GM23338 (cell line): ENCODE data around the gene CACNA2D1. TPM values are rescaled to one million over a fixed set of nuclear protein-coding genes. Genes with fewer than 3 reads are reported as not detected.
A peak's percentile ranks its signal among the peaks of the same experiment; 100 is the strongest.

Experiments used
- ATAC-seq: fragments of 200-7000 bp; cut with Tn5 transposase; 3 replicates; pipeline ENCODE4 v1.9.1; 2020
- DNase-seq: peaks from one replicate; pipeline ENCODE4 v3.0.0-alpha.2; 2015; ENCODE audit warnings: low spot score
- H2AFZ ChIP-seq: fragments of 200-600 bp; sonication (generic); 2 replicates; pipeline ENCODE4 v1.8.0; 2016; ENCODE audit warnings: antibody characterized with exemption, mild to moderate bottlenecking, moderate library complexity
- H3F3A ChIP-seq: fragments of 200-600 bp; sonication (generic); replicated peaks from 2 replicates; pipeline ENCODE4 v1.8.0; 2017; ENCODE audit warnings: antibody characterized with exemption, mixed run types, low read depth
- H3K27ac ChIP-seq: fragments of 200-600 bp; sonication (generic); 2 replicates; pipeline ENCODE4 v1.6.1; 2016; ENCODE audit warnings: low read depth
- H3K27me3 ChIP-seq: fragments of 200-600 bp; sonication (generic); 2 replicates; pipeline ENCODE4 v1.8.0; 2016; ENCODE audit warnings: mild to moderate bottlenecking, mixed run types, moderate library complexity; ENCODE audit not compliant: insufficient read depth
- H3K36me3 ChIP-seq: fragments of 200-600 bp; sonication (generic); 2 replicates; pipeline ENCODE4 v1.8.0; 2016; ENCODE audit warnings: mild to moderate bottlenecking; ENCODE audit not compliant: insufficient read depth
- H3K4me1 ChIP-seq: fragments of 200-600 bp; sonication (generic); 2 replicates; pipeline ENCODE4 v1.8.0; 2016; ENCODE audit warnings: mild to moderate bottlenecking, moderate library complexity; ENCODE audit not compliant: insufficient read depth
- H3K4me2 ChIP-seq: fragments of 200-600 bp; sonication (generic); 2 replicates; pipeline ENCODE4 v1.7.1; 2017; ENCODE audit warnings: mixed run types
- H3K4me3 ChIP-seq: fragments of 200-600 bp; sonication (generic); 2 replicates; pipeline ENCODE4 v1.6.1; 2016; ENCODE audit warnings: mixed run types
- H3K79me2 ChIP-seq: fragments of 200-600 bp; sonication (generic); replicated peaks from 2 replicates; pipeline ENCODE4 v1.8.0; 2017; ENCODE audit warnings: mild to moderate bottlenecking; ENCODE audit not compliant: insufficient read depth
- H3K9me2 ChIP-seq: fragments of 200-600 bp; sonication (generic); 2 replicates; pipeline ENCODE4 v1.8.0; 2017; ENCODE audit not compliant: insufficient read depth
- H4K20me1 ChIP-seq: fragments of 200-600 bp; sonication (generic); replicated peaks from 2 replicates; pipeline ENCODE4 v1.8.0; 2017; ENCODE audit warnings: mild to moderate bottlenecking; ENCODE audit not compliant: insufficient read depth
- H3K27ac Mint-ChIP-seq: 2 replicates; pipeline ENCODE4 v1.8.0; 2020; ENCODE audit warnings: inconsistent platforms, mild to moderate bottlenecking, moderate library complexity, mixed read lengths
- H3K27me3 Mint-ChIP-seq: 3 replicates; pipeline ENCODE4 v1.8.0; 2022; ENCODE audit warnings: low read depth, mild to moderate bottlenecking, moderate library complexity, mixed read lengths, inconsistent platforms; ENCODE audit not compliant: insufficient read depth, poor library complexity
- H3K36me3 Mint-ChIP-seq: 3 replicates; pipeline ENCODE4 v1.8.0; 2021; ENCODE audit warnings: low read depth, mild to moderate bottlenecking, inconsistent platforms, moderate library complexity, mixed read lengths
- H3K4me1 Mint-ChIP-seq: 3 replicates; pipeline ENCODE4 v1.8.0; 2020; ENCODE audit warnings: mild to moderate bottlenecking, inconsistent platforms, mixed read lengths
- H3K4me3 Mint-ChIP-seq: 3 replicates; pipeline ENCODE4 v1.8.0; 2021; ENCODE audit warnings: moderate library complexity, mild to moderate bottlenecking, inconsistent platforms, mixed read lengths
- H3K9me3 Mint-ChIP-seq: 3 replicates; pipeline ENCODE4 v1.8.0; 2020; ENCODE audit warnings: moderate library complexity, mild to moderate bottlenecking, inconsistent platforms, mixed read lengths
- CREB1 ChIP-seq: fragments of 250-450 bp; sonication (Bioruptor Pico); IDR thresholded peaks from 2 replicates; pipeline ENCODE4 v1.5.0; 2020; ENCODE audit warnings: low read depth, mild to moderate bottlenecking, moderate library complexity
- EZH2 ChIP-seq: fragments of 200-600 bp; sonication (generic); IDR thresholded peaks from one replicate; pipeline ENCODE4 v1.8.0; 2017; ENCODE audit warnings: antibody characterized with exemption, mild to moderate bottlenecking, low read depth; ENCODE audit not compliant: unreplicated experiment
- EZH2phosphoT487 ChIP-seq: fragments of 200-600 bp; sonication (generic); IDR thresholded peaks from one replicate; pipeline ENCODE4 v1.8.1; 2018; ENCODE audit warnings: antibody characterized with exemption; ENCODE audit not compliant: unreplicated experiment
- JUNB ChIP-seq: IDR thresholded peaks from one replicate; pipeline ENCODE4 v1.6.1; 2016; ENCODE audit warnings: antibody characterized with exemption; ENCODE audit not compliant: unreplicated experiment
- NANOG ChIP-seq: IDR thresholded peaks from 2 replicates; pipeline ENCODE4 v1.6.1; 2016; ENCODE audit warnings: antibody characterized with exemption, borderline replicate concordance
- POLR2AphosphoS5 ChIP-seq: IDR thresholded peaks from 2 replicates; pipeline ENCODE4 v1.6.1; 2016; ENCODE audit warnings: antibody characterized with exemption, low read depth
- STAT1 ChIP-seq: IDR thresholded peaks from one replicate; pipeline ENCODE4 v1.6.1; 2016; ENCODE audit warnings: antibody characterized with exemption; ENCODE audit not compliant: unreplicated experiment
- ZNF114 ChIP-seq: fragments of 250-450 bp; sonication (Bioruptor Pico); IDR thresholded peaks from 2 replicates; pipeline ENCODE4 v1.5.0; 2020; ENCODE audit warnings: mild to moderate bottlenecking, moderate library complexity
- ZNF331 ChIP-seq: fragments of 250-450 bp; sonication (Bioruptor Pico); IDR thresholded peaks from 2 replicates; pipeline ENCODE4 v1.5.0; 2020; ENCODE audit warnings: low read depth, mild to moderate bottlenecking, moderate library complexity
- polyA plus RNA-seq: library from polyadenylated mRNA; unstranded; fragments of >200 nt; fragmentation: Nextera tagmentation; extraction: Ambion mirVana; gene quantifications from 2 replicates; pipeline ENCODE4 v1.2.1, GENCODE V29; 2016
- total RNA-seq: library from RNA; depleted of rRNA; stranded (reverse); fragments of >200 nt; shearing (Covaris generic); gene quantifications from 2 replicates; pipeline ENCODE4 v1.2.3, GENCODE V29; 2014
- TF ChIP-seq, protein P1 (sequence below): fragments of 250-450 bp; sonication (Bioruptor Pico); IDR thresholded peaks from 2 replicates; pipeline ENCODE4 v1.5.0; 2020; ENCODE audit warnings: mild to moderate bottlenecking, moderate library complexity
- TF ChIP-seq, protein P2 (sequence below), 2 experiments: fragments of 200-600 bp in 1 of 2; sonication (generic) in 1 of 2; conservative IDR thresholded peaks; 2 replicates each; pipeline versions ENCODE4 v1.5.1 to v1.6.1; 2016 to 2017; ENCODE audit warnings: antibody characterized with exemption in 2 of 2, low read depth in 2 of 2, mild to moderate bottlenecking in 2 of 2, moderate library complexity in 1 of 2
- TF ChIP-seq, protein P3 (sequence below): IDR thresholded peaks from 2 replicates; pipeline ENCODE4 v1.6.1; 2016; ENCODE audit warnings: antibody characterized with exemption
- TF ChIP-seq, protein P4 (sequence below): IDR thresholded peaks from one replicate; pipeline ENCODE4 v1.6.1; 2018; ENCODE audit warnings: antibody characterized with exemption; ENCODE audit not compliant: unreplicated experiment

The CACNA2D1 gene
- total and polyA plus RNA-seq, 2 experiments from 2014 or later, result 7.0 to 20.4 TPM

DNA sequence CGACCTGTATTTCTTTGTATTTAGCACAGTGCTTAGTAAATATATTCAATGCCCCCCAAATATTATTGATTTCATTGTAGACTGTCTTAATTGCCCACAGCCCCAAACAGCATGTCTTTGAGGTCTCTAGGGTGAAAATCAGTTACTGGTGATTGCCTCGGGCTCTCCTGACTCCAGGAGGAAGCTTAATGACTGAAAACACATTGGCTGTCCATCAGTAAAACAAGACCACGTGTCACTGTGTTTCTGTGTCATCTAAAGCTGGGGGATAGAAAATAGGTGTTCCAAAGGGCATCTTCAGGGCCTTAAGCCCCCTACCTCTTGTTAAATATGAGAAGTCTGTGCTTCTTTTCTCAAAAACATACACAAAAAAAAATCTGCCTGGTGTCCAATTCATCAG is 67.9 kb downstream of the CACNA2D1 start:
- H3K4me3 ChIP-seq, result no peak overlapping the region
- no peaks in the 10 kb centered on the region for H3K9me3 Mint-ChIP-seq
- H3K27me3 ChIP-seq, result no peaks in the 10 kb centered on the region
- no peaks in the 10 kb centered on the region for H3K36me3 ChIP-seq
- no peaks in the 10 kb centered on the region for H3K27me3 Mint-ChIP-seq
- no peak overlapping the region for H3K4me3 Mint-ChIP-seq
- H2AFZ ChIP-seq, result no peak overlapping the region
- H3K79me2 ChIP-seq, result no peaks in the 10 kb centered on the region
- H3K36me3 Mint-ChIP-seq, result no peaks in the 10 kb centered on the region
- H3K27ac Mint-ChIP-seq, result peak overlapping the region; percentile 61; the same call in 1 of the 2 replicates
- peaks cover 17% of the 10 kb centered on the region for H3K4me1 Mint-ChIP-seq
- no peak for TF ChIP-seq EZH2
- TF ChIP-seq JUNB, result no peak
- TF ChIP-seq ZNF331, result no peak
- TF ChIP-seq, protein P1, sequence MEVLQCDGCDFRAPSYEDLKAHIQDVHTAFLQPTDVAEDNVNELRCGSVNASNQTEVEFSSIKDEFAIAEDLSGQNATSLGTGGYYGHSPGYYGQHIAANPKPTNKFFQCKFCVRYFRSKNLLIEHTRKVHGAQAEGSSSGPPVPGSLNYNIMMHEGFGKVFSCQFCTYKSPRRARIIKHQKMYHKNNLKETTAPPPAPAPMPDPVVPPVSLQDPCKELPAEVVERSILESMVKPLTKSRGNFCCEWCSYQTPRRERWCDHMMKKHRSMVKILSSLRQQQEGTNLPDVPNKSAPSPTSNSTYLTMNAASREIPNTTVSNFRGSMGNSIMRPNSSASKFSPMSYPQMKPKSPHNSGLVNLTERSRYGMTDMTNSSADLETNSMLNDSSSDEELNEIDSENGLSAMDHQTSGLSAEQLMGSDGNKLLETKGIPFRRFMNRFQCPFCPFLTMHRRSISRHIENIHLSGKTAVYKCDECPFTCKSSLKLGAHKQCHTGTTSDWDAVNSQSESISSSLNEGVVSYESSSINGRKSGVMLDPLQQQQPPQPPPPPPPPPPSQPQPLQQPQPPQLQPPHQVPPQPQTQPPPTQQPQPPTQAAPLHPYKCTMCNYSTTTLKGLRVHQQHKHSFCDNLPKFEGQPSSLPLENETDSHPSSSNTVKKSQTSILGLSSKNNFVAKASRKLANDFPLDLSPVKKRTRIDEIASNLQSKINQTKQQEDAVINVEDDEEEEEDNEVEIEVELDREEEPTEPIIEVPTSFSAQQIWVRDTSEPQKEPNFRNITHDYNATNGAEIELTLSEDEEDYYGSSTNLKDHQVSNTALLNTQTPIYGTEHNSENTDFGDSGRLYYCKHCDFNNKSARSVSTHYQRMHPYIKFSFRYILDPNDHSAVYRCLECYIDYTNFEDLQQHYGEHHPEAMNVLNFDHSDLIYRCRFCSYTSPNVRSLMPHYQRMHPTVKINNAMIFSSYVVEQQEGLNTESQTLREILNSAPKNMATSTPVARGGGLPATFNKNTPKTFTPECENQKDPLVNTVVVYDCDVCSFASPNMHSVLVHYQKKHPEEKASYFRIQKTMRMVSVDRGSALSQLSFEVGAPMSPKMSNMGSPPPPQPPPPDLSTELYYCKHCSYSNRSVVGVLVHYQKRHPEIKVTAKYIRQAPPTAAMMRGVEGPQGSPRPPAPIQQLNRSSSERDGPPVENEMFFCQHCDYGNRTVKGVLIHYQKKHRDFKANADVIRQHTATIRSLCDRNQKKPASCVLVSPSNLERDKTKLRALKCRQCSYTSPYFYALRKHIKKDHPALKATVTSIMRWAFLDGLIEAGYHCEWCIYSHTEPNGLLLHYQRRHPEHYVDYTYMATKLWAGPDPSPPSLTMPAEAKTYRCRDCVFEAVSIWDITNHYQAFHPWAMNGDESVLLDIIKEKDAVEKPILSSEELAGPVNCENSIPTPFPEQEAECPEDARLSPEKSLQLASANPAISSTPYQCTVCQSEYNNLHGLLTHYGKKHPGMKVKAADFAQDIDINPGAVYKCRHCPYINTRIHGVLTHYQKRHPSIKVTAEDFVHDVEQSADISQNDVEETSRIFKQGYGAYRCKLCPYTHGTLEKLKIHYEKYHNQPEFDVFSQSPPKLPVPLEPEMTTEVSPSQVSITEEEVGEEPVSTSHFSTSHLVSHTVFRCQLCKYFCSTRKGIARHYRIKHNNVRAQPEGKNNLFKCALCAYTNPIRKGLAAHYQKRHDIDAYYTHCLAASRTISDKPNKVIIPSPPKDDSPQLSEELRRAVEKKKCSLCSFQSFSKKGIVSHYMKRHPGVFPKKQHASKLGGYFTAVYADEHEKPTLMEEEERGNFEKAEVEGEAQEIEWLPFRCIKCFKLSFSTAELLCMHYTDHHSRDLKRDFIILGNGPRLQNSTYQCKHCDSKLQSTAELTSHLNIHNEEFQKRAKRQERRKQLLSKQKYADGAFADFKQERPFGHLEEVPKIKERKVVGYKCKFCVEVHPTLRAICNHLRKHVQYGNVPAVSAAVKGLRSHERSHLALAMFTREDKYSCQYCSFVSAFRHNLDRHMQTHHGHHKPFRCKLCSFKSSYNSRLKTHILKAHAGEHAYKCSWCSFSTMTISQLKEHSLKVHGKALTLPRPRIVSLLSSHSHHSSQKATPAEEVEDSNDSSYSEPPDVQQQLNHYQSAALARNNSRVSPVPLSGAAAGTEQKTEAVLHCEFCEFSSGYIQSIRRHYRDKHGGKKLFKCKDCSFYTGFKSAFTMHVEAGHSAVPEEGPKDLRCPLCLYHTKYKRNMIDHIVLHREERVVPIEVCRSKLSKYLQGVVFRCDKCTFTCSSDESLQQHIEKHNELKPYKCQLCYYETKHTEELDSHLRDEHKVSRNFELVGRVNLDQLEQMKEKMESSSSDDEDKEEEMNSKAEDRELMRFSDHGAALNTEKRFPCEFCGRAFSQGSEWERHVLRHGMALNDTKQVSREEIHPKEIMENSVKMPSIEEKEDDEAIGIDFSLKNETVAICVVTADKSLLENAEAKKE (CRISPR knock-in tag), result no peak
- TF ChIP-seq, protein P2, sequence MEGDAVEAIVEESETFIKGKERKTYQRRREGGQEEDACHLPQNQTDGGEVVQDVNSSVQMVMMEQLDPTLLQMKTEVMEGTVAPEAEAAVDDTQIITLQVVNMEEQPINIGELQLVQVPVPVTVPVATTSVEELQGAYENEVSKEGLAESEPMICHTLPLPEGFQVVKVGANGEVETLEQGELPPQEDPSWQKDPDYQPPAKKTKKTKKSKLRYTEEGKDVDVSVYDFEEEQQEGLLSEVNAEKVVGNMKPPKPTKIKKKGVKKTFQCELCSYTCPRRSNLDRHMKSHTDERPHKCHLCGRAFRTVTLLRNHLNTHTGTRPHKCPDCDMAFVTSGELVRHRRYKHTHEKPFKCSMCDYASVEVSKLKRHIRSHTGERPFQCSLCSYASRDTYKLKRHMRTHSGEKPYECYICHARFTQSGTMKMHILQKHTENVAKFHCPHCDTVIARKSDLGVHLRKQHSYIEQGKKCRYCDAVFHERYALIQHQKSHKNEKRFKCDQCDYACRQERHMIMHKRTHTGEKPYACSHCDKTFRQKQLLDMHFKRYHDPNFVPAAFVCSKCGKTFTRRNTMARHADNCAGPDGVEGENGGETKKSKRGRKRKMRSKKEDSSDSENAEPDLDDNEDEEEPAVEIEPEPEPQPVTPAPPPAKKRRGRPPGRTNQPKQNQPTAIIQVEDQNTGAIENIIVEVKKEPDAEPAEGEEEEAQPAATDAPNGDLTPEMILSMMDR (conservative IDR thresholded peaks at IDR 0.05; ENCODE audit: low read depth in 2 of 2), result no peak
- TF ChIP-seq, protein P3, sequence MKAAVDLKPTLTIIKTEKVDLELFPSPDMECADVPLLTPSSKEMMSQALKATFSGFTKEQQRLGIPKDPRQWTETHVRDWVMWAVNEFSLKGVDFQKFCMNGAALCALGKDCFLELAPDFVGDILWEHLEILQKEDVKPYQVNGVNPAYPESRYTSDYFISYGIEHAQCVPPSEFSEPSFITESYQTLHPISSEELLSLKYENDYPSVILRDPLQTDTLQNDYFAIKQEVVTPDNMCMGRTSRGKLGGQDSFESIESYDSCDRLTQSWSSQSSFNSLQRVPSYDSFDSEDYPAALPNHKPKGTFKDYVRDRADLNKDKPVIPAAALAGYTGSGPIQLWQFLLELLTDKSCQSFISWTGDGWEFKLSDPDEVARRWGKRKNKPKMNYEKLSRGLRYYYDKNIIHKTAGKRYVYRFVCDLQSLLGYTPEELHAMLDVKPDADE, result no peak
- TF ChIP-seq, protein P4, sequence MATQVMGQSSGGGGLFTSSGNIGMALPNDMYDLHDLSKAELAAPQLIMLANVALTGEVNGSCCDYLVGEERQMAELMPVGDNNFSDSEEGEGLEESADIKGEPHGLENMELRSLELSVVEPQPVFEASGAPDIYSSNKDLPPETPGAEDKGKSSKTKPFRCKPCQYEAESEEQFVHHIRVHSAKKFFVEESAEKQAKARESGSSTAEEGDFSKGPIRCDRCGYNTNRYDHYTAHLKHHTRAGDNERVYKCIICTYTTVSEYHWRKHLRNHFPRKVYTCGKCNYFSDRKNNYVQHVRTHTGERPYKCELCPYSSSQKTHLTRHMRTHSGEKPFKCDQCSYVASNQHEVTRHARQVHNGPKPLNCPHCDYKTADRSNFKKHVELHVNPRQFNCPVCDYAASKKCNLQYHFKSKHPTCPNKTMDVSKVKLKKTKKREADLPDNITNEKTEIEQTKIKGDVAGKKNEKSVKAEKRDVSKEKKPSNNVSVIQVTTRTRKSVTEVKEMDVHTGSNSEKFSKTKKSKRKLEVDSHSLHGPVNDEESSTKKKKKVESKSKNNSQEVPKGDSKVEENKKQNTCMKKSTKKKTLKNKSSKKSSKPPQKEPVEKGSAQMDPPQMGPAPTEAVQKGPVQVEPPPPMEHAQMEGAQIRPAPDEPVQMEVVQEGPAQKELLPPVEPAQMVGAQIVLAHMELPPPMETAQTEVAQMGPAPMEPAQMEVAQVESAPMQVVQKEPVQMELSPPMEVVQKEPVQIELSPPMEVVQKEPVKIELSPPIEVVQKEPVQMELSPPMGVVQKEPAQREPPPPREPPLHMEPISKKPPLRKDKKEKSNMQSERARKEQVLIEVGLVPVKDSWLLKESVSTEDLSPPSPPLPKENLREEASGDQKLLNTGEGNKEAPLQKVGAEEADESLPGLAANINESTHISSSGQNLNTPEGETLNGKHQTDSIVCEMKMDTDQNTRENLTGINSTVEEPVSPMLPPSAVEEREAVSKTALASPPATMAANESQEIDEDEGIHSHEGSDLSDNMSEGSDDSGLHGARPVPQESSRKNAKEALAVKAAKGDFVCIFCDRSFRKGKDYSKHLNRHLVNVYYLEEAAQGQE, result no peak
- no peak for TF ChIP-seq POLR2AphosphoS5
- no peak for TF ChIP-seq EZH2phosphoT487
- no peak for TF ChIP-seq NANOG
- no peak for TF ChIP-seq STAT1
- no peak for TF ChIP-seq ZNF114 (CRISPR knock-in tag)
- TF ChIP-seq CREB1 (CRISPR knock-in tag), result no peak
- 0 out of 2 replicates have a peak overlapping the region, but pooled peaks have one; percentile 22 for H3K27ac ChIP-seq
- no peaks in the 10 kb centered on the region for H3F3A ChIP-seq
- H3K9me2 ChIP-seq, result no peaks in the 10 kb centered on the region
- no peak for ATAC-seq
- H4K20me1 ChIP-seq, result no peaks in the 10 kb centered on the region
- no peak for DNase-seq
- H3K4me1 ChIP-seq, result peaks cover 6% of the 10 kb centered on the region
- H3K4me2 ChIP-seq, result no peak overlapping the region
